H1 (cell line): Measurements from ENCODE around the gene WASF3. TPM values are rescaled to one million over a fixed set of nuclear protein-coding genes. Genes with fewer than 3 reads are reported as not detected.

Source experiments
- CTCF ChIA-PET: fragments of 300-600 bp; sonication (Branson Sonifier 250); formaldehyde crosslinking; loops from one replicate; lab custom pipeline; 2021; ENCODE audit not compliant: partially characterized antibody; lab: Charles Lee
- POLR2A ChIA-PET: fragments of 300-600 bp; sonication (Branson Sonifier 250); formaldehyde crosslinking; loops from one replicate; lab custom pipeline; 2021; ENCODE audit warnings: inconsistent platforms; ENCODE audit not compliant: partially characterized antibody; lab: Charles Lee
- DNase-seq, 2 experiments: peaks; one replicate each; pipeline versions ENCODE4 v3.0.0 to v3.0.0-alpha.2; 2010 to 2022; ENCODE audit warnings: low spot score in 2 of 2, low read depth in 1 of 2, mixed read lengths in 1 of 2
- FAIRE-seq: peaks from 2 replicates; lab custom pipeline; 2011; peaks lifted over from hg19 to GRCh38; lab: Jason Lieb, UNC
- H2AFZ ChIP-seq: 2 replicates; pipeline ENCODE4 v1.8.1; 2012; ENCODE audit warnings: low read length, inconsistent platforms
- H2AK5ac ChIP-seq: 2 replicates; pipeline ENCODE4 v1.6.1; 2013; ENCODE audit warnings: low read depth, low read length
- H2BK120ac ChIP-seq: replicated peaks from 2 replicates; pipeline ENCODE3; 2013; ENCODE audit warnings: low read depth, low read length, inconsistent platforms
- H2BK12ac ChIP-seq: 2 replicates; pipeline ENCODE4 v1.6.1; 2013; ENCODE audit warnings: low read depth, low read length
- H2BK15ac ChIP-seq: 2 replicates; pipeline ENCODE4 v1.6.1; 2013; ENCODE audit warnings: low read length
- H2BK20ac ChIP-seq: 2 replicates; pipeline ENCODE4 v1.6.1; 2013; ENCODE audit warnings: low read length
- H2BK5ac ChIP-seq: 2 replicates; pipeline ENCODE4 v1.6.1; 2013; ENCODE audit warnings: low read depth, low read length
- H3K14ac ChIP-seq: 2 replicates; pipeline ENCODE4 v1.6.1; 2013; ENCODE audit warnings: inconsistent platforms; ENCODE audit not compliant: insufficient read length
- H3K18ac ChIP-seq: 2 replicates; pipeline ENCODE4 v1.6.1; 2013; ENCODE audit warnings: low read length; ENCODE audit errors: extremely low read depth
- H3K23ac ChIP-seq: 2 replicates; pipeline ENCODE4 v1.6.1; 2013; ENCODE audit warnings: inconsistent platforms; ENCODE audit not compliant: insufficient read length
- H3K23me2 ChIP-seq: 2 replicates; pipeline ENCODE4 v1.6.1; 2013; ENCODE audit warnings: low read depth, low read length
- H3K27ac ChIP-seq: 2 replicates; pipeline ENCODE4 v1.6.1; 2011; ENCODE audit warnings: low read depth, low read length, inconsistent platforms
- H3K27me3 ChIP-seq, 4 experiments: replicated peaks in 1 of 4; 1 replicate in 1 of 4; 2 replicates in 3 of 4; pipeline versions ENCODE4 v1.6.1 to v1.8.1; 2011 to 2013; ENCODE audit warnings: low read length in 3 of 4, mild to moderate bottlenecking in 3 of 4, inconsistent platforms in 2 of 4, mixed read lengths in 2 of 4, moderate library complexity in 1 of 4; ENCODE audit not compliant: control insufficient read depth in 3 of 4, insufficient read depth in 3 of 4; ENCODE audit errors: extremely low read depth in 1 of 4
- H3K36me3 ChIP-seq, 4 experiments: 2 replicates each; pipeline versions ENCODE4 v1.6.1 to v1.8.1; 2011 to 2013; ENCODE audit warnings: mild to moderate bottlenecking in 4 of 4, low read length in 3 of 4, moderate library complexity in 2 of 4, control low read depth in 1 of 4, inconsistent platforms in 1 of 4; ENCODE audit not compliant: insufficient read depth in 4 of 4, control insufficient read depth in 2 of 4
- H3K4ac ChIP-seq: replicated peaks from 2 replicates; pipeline ENCODE3; 2013; ENCODE audit warnings: low read length, low read depth, mixed read lengths, inconsistent platforms; ENCODE audit not compliant: insufficient read length
- H3K4me1 ChIP-seq, 4 experiments: replicated peaks in 1 of 4; 1 replicate in 1 of 4; 2 replicates in 3 of 4; pipeline versions ENCODE4 v1.6.1 to v1.8.1; 2011 to 2013; ENCODE audit warnings: low read length in 3 of 4, inconsistent platforms in 2 of 4, mixed read lengths in 1 of 4; ENCODE audit not compliant: insufficient read depth in 4 of 4, control insufficient read depth in 3 of 4
- H3K4me2 ChIP-seq, 2 experiments: 2 replicates each; pipeline versions ENCODE4 v1.6.1 to v1.8.1; 2011 to 2013; ENCODE audit warnings: low read depth in 2 of 2, low read length in 2 of 2, control low read depth in 1 of 2, inconsistent platforms in 1 of 2, mild to moderate bottlenecking in 1 of 2; ENCODE audit not compliant: insufficient read depth in 1 of 2
- H3K4me3 ChIP-seq, 4 experiments: fragments of 200-600, 300-600 bp in 1 of 4; sonication (generic), shearing (Covaris generic), sonication (Bioruptor Twin) in 1 of 4; 2 replicates each; pipeline versions ENCODE4 v1.5.1 to v1.8.1; 2011 to 2016; ENCODE audit warnings: low read length in 4 of 4, low read depth in 3 of 4, control low read depth in 2 of 4, inconsistent platforms in 2 of 4, mild to moderate bottlenecking in 2 of 4, mixed read lengths in 1 of 4, moderate library complexity in 1 of 4; ENCODE audit not compliant: insufficient read depth in 2 of 4; ENCODE audit errors: extremely low read depth in 1 of 4
- H3K56ac ChIP-seq: replicated peaks from 2 replicates; pipeline ENCODE3; 2013; ENCODE audit warnings: low read depth, mild to moderate bottlenecking, mixed read lengths, low read length, inconsistent platforms; ENCODE audit not compliant: insufficient read length
- H3K79me1 ChIP-seq: 2 replicates; pipeline ENCODE4 v1.6.1; 2013; ENCODE audit warnings: low read depth, low read length, control low read depth
- H3K79me2 ChIP-seq, 2 experiments: 2 replicates each; pipeline versions ENCODE4 v1.6.1 to v1.8.1; 2012 to 2013; ENCODE audit warnings: low read length in 2 of 2, mild to moderate bottlenecking in 2 of 2, inconsistent platforms in 1 of 2; ENCODE audit not compliant: insufficient read depth in 2 of 2, control insufficient read depth in 1 of 2
- H3K9ac ChIP-seq, 4 experiments: replicated peaks in 1 of 4; 1 replicate in 1 of 4; 2 replicates in 3 of 4; pipeline versions ENCODE4 v1.6.1 to v1.8.1; 2011 to 2013; ENCODE audit warnings: low read depth in 3 of 4, low read length in 3 of 4, control low read depth in 2 of 4, mild to moderate bottlenecking in 2 of 4, moderate library complexity in 2 of 4, inconsistent platforms in 1 of 4; ENCODE audit errors: extremely low read depth in 1 of 4
- H3K9me3 ChIP-seq, 2 experiments: 2 replicates each; pipeline versions ENCODE4 v1.6.1 to v1.8.1; 2012 to 2013; ENCODE audit warnings: mild to moderate bottlenecking in 2 of 2, moderate library complexity in 2 of 2, control low read depth in 1 of 2, inconsistent platforms in 1 of 2, low read depth in 1 of 2, low read length in 1 of 2, mixed read lengths in 1 of 2; ENCODE audit not compliant: insufficient read depth in 2 of 2
- H4K20me1 ChIP-seq, 2 experiments: replicated peaks in 1 of 2; 2 replicates each; pipeline versions ENCODE3 to v1.8.1; 2011 to 2013; ENCODE audit warnings: inconsistent platforms in 2 of 2, low read length in 2 of 2, mild to moderate bottlenecking in 1 of 2; ENCODE audit not compliant: insufficient read depth in 2 of 2, control insufficient read depth in 1 of 2
- H4K5ac ChIP-seq: 2 replicates; pipeline ENCODE4 v1.6.1; 2013; ENCODE audit warnings: low read length, low read depth, mixed read lengths, inconsistent platforms; ENCODE audit not compliant: insufficient read length
- H4K8ac ChIP-seq: 2 replicates; pipeline ENCODE4 v1.8.0; 2013; ENCODE audit warnings: mild to moderate bottlenecking, moderate library complexity, low read length, inconsistent platforms; ENCODE audit not compliant: insufficient read depth; ENCODE audit errors: extremely low read depth
- H4K91ac ChIP-seq: replicated peaks from 2 replicates; pipeline ENCODE3; 2013; ENCODE audit warnings: low read length, mixed read lengths, inconsistent platforms; ENCODE audit not compliant: insufficient read length
- CBX8 ChIP-seq: fragments of 300-800, 300-1000 bp; sonication (generic); IDR thresholded peaks from 2 replicates; pipeline ENCODE4 v1.7.1; 2016; ENCODE audit warnings: low read depth, low read length, borderline replicate concordance
- CHD2 ChIP-seq: IDR thresholded peaks from 2 replicates; pipeline ENCODE4 v1.6.1; 2012; ENCODE audit warnings: low read length, improper control_type of control experiment
- EGR1 ChIP-seq: IDR thresholded peaks from 2 replicates; pipeline ENCODE4 v1.6.1; 2011; ENCODE audit warnings: low read depth, low read length, borderline replicate concordance
- HDAC2 ChIP-seq, 2 experiments: fragments of 300-600 bp in 1 of 2; sonication (generic) in 1 of 2; IDR thresholded peaks; 2 replicates each; pipeline ENCODE4 v1.6.1; 2011 to 2012; ENCODE audit warnings: low read depth in 2 of 2, low read length in 2 of 2, mild to moderate bottlenecking in 2 of 2, moderate library complexity in 2 of 2, borderline replicate concordance in 1 of 2, inconsistent platforms in 1 of 2
- JUN ChIP-seq: IDR thresholded peaks from 2 replicates; pipeline ENCODE4 v1.6.1; 2011; ENCODE audit warnings: low read depth, mild to moderate bottlenecking, improper control_type of control experiment, low read length
- KDM4A ChIP-seq: IDR thresholded peaks from one replicate; pipeline ENCODE4 v1.7.1; 2012; ENCODE audit warnings: low read depth, mild to moderate bottlenecking, moderate library complexity, low read length, inconsistent platforms; ENCODE audit not compliant: severe bottlenecking
- NANOG ChIP-seq: IDR thresholded peaks from 2 replicates; pipeline ENCODE4 v1.6.1; 2011; ENCODE audit warnings: low read length, low read depth, mild to moderate bottlenecking, inconsistent platforms; ENCODE audit not compliant: insufficient read depth, poor library complexity, severe bottlenecking
- NRF1 ChIP-seq: IDR thresholded peaks from 2 replicates; pipeline ENCODE4 v1.6.1; 2011; ENCODE audit warnings: mild to moderate bottlenecking, low read depth, low read length, improper control_type of control experiment
- RFX5 ChIP-seq: IDR thresholded peaks from 2 replicates; pipeline ENCODE4 v1.6.1; 2011; ENCODE audit warnings: low read depth, low read length, improper control_type of control experiment, borderline replicate concordance
- TAF1 ChIP-seq: IDR thresholded peaks from 2 replicates; pipeline ENCODE4 v1.6.1; 2011; ENCODE audit warnings: mild to moderate bottlenecking, low read depth, low read length
- WGBS, 2 experiments: shearing (Covaris generic) in 1 of 2; methylation state at CpG; one replicate each; pipeline versions ENCODE4 v1.1.6 to v1.1.7; 2013 to 2015; ENCODE audit warnings: low lambda C conversion rate in 2 of 2, mixed read lengths in 2 of 2, inconsistent platforms in 1 of 2, low coverage in 1 of 2, missing lambda C conversion rate in 1 of 2; ENCODE audit not compliant: insufficient replicate concordance in 2 of 2, insufficient coverage in 1 of 2, insufficient read length in 1 of 2; ENCODE audit errors: extremely low coverage in 1 of 2, missing lambda C conversion rate in 1 of 2; 5-methylcytosine and 5-hydroxymethylcytosine counted together
- polyA plus RNA-seq, 7 experiments: library from polyadenylated mRNA; depleted of rRNA in 3 of 7; stranded (reverse) in 5 of 7; unstranded in 2 of 7; fragments of >200 nt in 5 of 7; fragments of 200-250 nt in 2 of 7; gene quantifications; 1 replicate in 5 of 7; 2 replicates in 1 of 7; 4 replicates in 1 of 7; pipeline versions ENCODE4 v1.2.1 to v1.2.3, GENCODE V29; 2011 to 2013; ENCODE audit warnings: missing spikeins in 2 of 7, mixed read lengths in 2 of 7
- total RNA-seq: library from RNA; stranded (reverse); fragmentation: NEBNext Ultra II Directional; extraction: Animal tissue kit (Norgen Biotek cat#: 25700); gene quantifications from 2 replicates; pipeline ENCODE4 v1.2.1, GENCODE V29; 2021
- TF ChIP-seq, protein P1 (sequence below): IDR thresholded peaks from 2 replicates; pipeline ENCODE4 v1.6.1; 2012; ENCODE audit warnings: low read length, inconsistent platforms

The WASF3 gene
- total and polyA plus RNA-seq, 2 of the 8 experiments (the other 6 are each of a cell fraction or from before 2014, with no cell fraction given): 18.7 to 39.8 TPM

DNA sequence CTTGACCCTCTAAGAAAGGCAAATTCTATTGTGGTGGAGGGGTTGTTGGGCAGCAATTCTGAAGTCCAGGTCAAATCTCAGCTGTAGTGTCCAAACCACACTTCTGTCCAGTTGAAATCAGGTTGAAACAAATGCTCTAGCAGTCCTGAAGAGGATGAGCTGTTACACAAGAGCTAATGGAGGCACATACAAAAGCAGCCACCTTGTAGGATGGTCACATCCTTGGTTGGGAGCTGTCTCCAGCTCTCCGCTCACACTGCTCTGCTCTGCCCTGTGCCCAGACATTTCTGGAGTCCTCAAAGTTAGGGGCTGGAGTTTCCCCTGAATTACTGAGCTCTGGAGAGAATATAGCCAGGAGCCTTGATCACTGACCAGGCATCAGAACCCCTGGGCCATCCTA is 155.9 kb downstream of the WASF3 start:
- peaks cover 1 to 7% (median 4%) of the 10 kb centered on the region in 4 experiments; a peak in 4 of 7 replicates for H3K4me1 ChIP-seq
- no peak overlapping the region for H2BK12ac ChIP-seq
- no peak overlapping the region for H3K56ac ChIP-seq
- FAIRE-seq (no peak), DNase-seq (no peak)
- no peak overlapping the region for H3K27ac ChIP-seq
- H3K14ac ChIP-seq: no peak overlapping the region
- 89% methylated on average over 1 of the region's 1 CpG; no CpG with 5 or more reads in 1 of the 2 experiments for WGBS, 2 experiments
- no peak overlapping the region for H3K18ac ChIP-seq
- no peaks in the 10 kb centered on the region for H3K27me3 ChIP-seq
- H3K79me1 ChIP-seq: no peaks in the 10 kb centered on the region
- no peak overlapping the region for H3K4ac ChIP-seq
- no peak overlapping the region for H2BK5ac ChIP-seq
- peaks cover 6 to 7% of the 10 kb centered on the region in 2 experiments; a peak in 2 of 4 replicates for H3K9me3 ChIP-seq
- H3K79me2 ChIP-seq: no peaks in the 10 kb centered on the region
- H2BK20ac ChIP-seq: no peak overlapping the region
- no peak overlapping the region for H3K23ac ChIP-seq
- CTCF ChIA-PET: interaction anchor here (0.6 to 11.9 kb wide), 7 partner anchors 11 to 234 kb away, joined by 3 to 131 read pairs (median 3); no protein-coding TSS in a partner anchor
- H4K20me1 ChIP-seq: no peaks in the 10 kb centered on the region
- H3K4me2 ChIP-seq: no peak overlapping the region
- no peak overlapping the region for H2AK5ac ChIP-seq
- H4K5ac ChIP-seq: no peak overlapping the region
- H4K8ac ChIP-seq: no peak overlapping the region
- no peaks in the 10 kb centered on the region for H3K36me3 ChIP-seq
- no peak overlapping the region for H2BK120ac ChIP-seq
- H3K23me2 ChIP-seq: 0 out of 2 replicates have a peak, but pooled peaks cover 2% of the 10 kb centered on the region
- no peak overlapping the region for H3K9ac ChIP-seq
- H3K4me3 ChIP-seq: no peak overlapping the region
- H2AFZ ChIP-seq: no peak overlapping the region
- no peak overlapping the region for H2BK15ac ChIP-seq
- POLR2A ChIA-PET: no interaction called here
- no peak overlapping the region for H4K91ac ChIP-seq
- no peak for TF ChIP-seq RFX5
- no peak for TF ChIP-seq CHD2
- no peak for TF ChIP-seq EGR1
- TF ChIP-seq NRF1: no peak
- TF ChIP-seq, protein P1, sequence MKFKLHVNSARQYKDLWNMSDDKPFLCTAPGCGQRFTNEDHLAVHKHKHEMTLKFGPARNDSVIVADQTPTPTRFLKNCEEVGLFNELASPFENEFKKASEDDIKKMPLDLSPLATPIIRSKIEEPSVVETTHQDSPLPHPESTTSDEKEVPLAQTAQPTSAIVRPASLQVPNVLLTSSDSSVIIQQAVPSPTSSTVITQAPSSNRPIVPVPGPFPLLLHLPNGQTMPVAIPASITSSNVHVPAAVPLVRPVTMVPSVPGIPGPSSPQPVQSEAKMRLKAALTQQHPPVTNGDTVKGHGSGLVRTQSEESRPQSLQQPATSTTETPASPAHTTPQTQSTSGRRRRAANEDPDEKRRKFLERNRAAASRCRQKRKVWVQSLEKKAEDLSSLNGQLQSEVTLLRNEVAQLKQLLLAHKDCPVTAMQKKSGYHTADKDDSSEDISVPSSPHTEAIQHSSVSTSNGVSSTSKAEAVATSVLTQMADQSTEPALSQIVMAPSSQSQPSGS: no peak
- TF ChIP-seq JUN: no peak
- no peak for TF ChIP-seq HDAC2 (IDR thresholded peaks at IDR 0.05; ENCODE audit: borderline replicate concordance in 1 of 2, low read depth in 2 of 2, low read length in 2 of 2)
- no peak for TF ChIP-seq NANOG
- TF ChIP-seq TAF1: no peak
- TF ChIP-seq KDM4A: no peak
- TF ChIP-seq CBX8: no peak
